Subcutaneous adipose tissue (tissue), 4 donors: Measurements from ENCODE around the gene PTOV1. TPM values are rescaled to one million over a fixed set of nuclear protein-coding genes. Genes with fewer than 3 reads are reported as not detected.

Source experiments
- total RNA-seq, 4 donors: library from RNA; depleted of rRNA; stranded (reverse); fragments of >200 nt; gene quantifications; one replicate each; pipeline ENCODE4 v1.1.0, GENCODE V29; 2016
- TF ChIP-seq, protein P1 (sequence below): fragments of 450-650 bp; IDR thresholded peaks from one replicate; pipeline ENCODE4 v1.5.1; 2016; ENCODE audit warnings: low read depth, mild to moderate bottlenecking, control low read depth, antibody characterized with exemption, moderate library complexity

The PTOV1 gene
- total RNA-seq, 4 donors from 2014 or later, result 39.3 to 65.9 (median 44.2) TPM

DNA sequence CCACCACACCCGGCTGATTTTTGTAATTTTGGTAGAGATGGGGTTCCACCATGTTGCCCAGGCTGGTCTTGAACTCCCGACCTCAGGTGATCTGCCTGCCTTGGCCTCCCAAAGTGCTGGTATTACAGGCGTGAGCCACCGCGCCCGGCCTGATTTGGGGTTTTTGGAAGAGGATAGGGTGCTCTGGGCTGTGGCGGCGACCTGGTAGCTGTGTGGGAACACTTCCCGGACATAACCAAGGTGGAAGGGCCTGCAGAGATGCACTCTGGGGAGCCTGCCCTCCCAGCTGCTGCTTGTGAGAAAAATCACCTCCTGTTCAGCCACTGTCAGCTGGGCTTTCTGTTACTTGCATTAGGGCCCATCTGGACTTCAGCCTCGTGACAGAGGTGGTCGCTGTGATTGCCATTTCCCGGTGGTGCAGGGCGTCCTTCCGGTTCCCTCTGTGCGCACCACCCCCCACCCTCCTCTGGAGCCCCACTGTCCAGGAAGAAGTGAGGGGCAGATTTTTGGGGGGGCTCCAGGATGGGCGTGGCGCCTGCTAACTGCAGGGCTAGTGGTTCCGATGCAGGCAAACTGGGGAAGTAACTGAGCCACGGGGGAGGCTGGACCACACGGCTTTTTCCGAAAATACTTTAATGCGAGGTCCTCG, 38.2 kb downstream of the PTOV1 start:
- TF ChIP-seq, protein P1, sequence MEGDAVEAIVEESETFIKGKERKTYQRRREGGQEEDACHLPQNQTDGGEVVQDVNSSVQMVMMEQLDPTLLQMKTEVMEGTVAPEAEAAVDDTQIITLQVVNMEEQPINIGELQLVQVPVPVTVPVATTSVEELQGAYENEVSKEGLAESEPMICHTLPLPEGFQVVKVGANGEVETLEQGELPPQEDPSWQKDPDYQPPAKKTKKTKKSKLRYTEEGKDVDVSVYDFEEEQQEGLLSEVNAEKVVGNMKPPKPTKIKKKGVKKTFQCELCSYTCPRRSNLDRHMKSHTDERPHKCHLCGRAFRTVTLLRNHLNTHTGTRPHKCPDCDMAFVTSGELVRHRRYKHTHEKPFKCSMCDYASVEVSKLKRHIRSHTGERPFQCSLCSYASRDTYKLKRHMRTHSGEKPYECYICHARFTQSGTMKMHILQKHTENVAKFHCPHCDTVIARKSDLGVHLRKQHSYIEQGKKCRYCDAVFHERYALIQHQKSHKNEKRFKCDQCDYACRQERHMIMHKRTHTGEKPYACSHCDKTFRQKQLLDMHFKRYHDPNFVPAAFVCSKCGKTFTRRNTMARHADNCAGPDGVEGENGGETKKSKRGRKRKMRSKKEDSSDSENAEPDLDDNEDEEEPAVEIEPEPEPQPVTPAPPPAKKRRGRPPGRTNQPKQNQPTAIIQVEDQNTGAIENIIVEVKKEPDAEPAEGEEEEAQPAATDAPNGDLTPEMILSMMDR, result no peak

DNA sequence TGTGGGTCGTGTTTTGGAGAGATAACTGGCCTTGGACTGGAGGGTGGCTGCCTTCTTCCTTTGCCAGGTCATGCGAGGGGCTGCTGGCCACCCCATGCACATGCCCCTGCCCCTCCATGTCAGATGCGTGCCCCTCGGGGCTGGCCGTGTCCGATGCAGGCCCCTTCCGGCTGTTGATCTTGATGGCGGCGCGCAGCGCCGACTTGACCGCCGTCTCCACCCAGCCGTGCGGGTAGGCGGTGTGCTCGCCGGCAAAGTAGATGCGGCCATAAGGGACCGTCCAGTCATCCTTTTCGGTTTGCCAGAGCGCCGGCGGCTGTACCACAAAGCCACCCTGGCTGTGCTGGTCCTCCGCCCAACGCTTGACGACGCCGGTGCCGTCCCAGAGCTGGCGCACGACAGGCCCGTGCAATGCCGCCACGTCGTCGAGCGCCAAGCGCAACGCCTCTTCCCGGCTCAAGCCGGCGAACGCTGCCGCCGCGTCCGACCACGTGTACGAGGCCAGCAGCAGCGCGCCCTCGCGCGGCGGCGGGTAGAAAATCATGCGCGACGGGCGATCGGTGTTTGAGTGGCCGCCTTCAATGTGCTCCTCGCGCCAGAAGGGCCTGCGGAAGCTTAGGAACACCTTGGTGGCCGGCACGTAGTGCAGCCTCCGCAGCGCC, 38.9 kb downstream of the PTOV1 start:
- TF ChIP-seq, protein P1, result no peak

DNA sequence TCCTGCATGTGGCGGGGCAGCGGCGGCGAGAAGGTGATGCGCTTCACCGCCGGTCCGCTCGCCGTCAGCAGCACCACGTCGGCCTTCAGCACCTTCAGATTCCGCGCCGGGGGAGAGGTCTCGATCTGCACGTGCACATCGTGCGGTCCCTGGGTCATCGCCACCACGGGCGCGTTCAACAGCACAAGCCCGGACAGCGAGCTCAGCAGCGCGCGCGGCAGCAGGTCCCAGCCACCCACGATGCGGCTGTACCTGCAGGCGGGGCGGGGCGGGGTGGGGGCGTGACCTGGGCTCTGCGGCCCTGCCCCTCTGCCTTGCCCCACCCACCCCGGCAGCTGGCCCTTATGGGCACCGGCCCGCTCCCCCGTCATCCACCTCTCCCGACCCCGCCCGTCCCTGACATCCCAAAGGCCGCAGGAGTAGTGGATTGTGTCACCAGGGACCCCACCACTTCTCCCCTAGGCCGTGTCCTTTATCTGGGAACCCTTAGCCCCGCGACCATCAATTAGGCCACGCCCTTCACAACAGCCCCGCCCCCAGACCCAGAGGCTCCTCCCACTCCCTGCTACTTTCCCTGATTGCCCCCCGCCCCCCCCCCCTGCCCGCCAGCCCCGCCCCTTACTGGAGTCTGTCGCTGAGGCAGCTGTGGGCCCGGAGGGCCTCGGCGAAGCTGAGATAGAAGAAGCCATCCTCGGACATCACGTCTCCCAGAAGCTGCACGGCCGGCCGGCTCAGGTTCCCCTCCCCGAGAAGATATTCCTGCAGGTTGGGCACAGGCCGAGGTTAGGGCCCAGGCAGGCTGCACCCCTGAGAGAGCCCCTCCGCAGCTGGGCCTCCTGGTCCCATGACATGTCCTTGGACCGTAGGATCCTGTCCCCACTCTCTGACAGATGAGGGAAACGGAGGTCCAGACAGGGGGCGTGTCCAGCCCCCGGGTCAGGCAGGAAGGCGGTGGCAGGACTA, 39.7 kb downstream of the PTOV1 start:
- TF ChIP-seq, protein P1, result no peak

DNA sequence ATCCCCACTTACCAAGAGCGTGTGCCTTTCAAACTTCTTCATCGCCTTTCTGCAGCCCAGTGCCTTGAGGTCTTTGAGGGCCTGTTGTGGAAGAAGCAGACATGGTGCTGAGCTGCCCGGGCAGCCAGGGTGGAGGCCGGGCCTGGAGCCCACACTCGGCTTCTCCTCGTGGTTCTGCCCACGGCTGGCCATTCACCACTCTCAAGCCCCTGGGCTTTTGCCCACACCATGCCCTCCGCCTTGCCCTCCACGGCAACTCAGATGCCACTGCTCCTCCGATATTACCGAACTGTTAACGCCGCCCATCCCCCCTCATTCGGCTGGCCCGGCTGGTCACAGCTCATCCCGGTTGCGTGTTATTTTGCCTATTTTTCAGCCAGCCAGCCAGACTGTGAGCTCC, 40.4 kb downstream of the PTOV1 start:
- TF ChIP-seq, protein P1, result no peak

DNA sequence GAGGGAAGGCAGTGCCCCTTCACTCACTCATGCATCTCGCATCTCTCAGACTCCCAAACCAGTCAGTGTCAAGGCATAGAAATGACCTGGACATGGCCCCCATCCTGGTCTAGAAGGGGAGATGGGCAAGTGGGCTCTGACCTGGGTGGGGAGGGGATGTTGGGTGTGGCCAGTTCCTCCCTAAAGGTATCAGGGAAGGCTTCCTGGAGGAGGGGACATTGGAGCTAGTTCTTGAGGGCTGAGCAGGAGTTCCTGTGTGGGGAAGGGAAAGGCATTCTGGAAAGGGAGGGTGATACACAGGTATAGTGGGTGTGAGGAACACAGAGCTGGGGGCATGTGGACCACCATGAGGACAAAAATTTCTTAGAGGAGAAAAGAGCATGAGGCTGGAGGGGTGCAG, 41.8 kb downstream of the PTOV1 start:
- TF ChIP-seq, protein P1, result no peak

DNA sequence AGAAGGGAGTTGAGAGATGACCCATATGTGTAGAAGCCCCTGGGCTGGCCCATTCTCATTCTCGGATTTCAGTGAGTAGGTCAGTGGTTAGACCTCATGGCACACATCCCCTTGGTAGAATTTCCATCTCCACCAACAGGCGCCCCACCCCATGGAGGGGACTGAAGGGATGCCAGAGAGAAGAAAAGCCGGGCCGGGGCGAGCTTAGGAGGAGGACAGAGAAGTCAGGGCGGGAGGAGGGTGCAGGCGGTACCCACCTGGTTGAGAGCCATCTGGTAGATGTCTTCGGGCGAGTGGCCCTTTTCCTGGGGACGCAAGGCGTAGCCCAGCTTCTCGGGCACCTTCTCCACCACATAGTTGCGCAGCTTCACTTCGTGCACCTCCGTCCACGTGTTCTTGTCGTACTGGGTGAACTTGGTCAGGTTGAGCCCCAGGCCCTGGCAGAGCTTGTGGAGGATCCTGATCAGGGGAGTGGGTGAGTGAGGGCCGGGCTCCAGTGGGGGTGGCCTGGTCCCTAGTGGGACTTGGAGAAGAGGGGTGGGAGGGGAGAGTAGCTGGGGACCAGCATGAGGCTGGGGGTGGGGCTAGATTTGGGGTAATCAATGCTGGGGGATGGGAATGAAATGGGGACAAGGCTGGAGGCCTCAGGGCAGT, 43.2 kb downstream of the PTOV1 start:
- TF ChIP-seq, protein P1, result no peak
